H1 (cell line): ENCODE results near the gene CCDC184. TPM values are rescaled to one million over a fixed set of nuclear protein-coding genes. Genes with fewer than 3 reads are reported as not detected.

ENCODE experiments used
- ASH2L ChIP-seq: fragments of 200-600, 300-600 bp; sonication (generic); IDR thresholded peaks from one replicate; pipeline ENCODE4 v1.7.1; 2017; ENCODE audit warnings: low read length
- E2F6 ChIP-seq: IDR thresholded peaks from 2 replicates; pipeline ENCODE4 v1.6.1; 2012; ENCODE audit warnings: inconsistent platforms
- FOSL1 ChIP-seq: IDR thresholded peaks from 2 replicates; pipeline ENCODE4 v1.6.1; 2011; ENCODE audit warnings: mild to moderate bottlenecking, low read depth, low read length, moderate library complexity; ENCODE audit not compliant: insufficient read depth
- HDAC6 ChIP-seq: IDR thresholded peaks from one replicate; pipeline ENCODE4 v1.7.1; 2012; ENCODE audit warnings: low read depth, mild to moderate bottlenecking, inconsistent platforms, low read length, moderate library complexity
- SP4 ChIP-seq: IDR thresholded peaks from 2 replicates; pipeline ENCODE4 v1.6.1; 2012; ENCODE audit warnings: low read length, inconsistent platforms
- TAF7 ChIP-seq: optimal IDR thresholded peaks from 2 replicates; pipeline ENCODE3; 2011; ENCODE audit warnings: low read depth, mild to moderate bottlenecking, inconsistent platforms, low read length, moderate library complexity, borderline replicate concordance
- polyA plus RNA-seq, 7 experiments: library from polyadenylated mRNA; depleted of rRNA in 3 of 7; stranded (reverse) in 5 of 7; unstranded in 2 of 7; fragments of >200 nt in 5 of 7; fragments of 200-250 nt in 2 of 7; gene quantifications; 1 replicate in 5 of 7; 2 replicates in 1 of 7; 4 replicates in 1 of 7; pipeline versions ENCODE4 v1.2.1 to v1.2.3, GENCODE V29; 2011 to 2013; ENCODE audit warnings: missing spikeins in 2 of 7, mixed read lengths in 2 of 7
- total RNA-seq: library from RNA; stranded (reverse); fragmentation: NEBNext Ultra II Directional; extraction: Animal tissue kit (Norgen Biotek cat#: 25700); gene quantifications from 2 replicates; pipeline ENCODE4 v1.2.1, GENCODE V29; 2021

CCDC184 gene
- total and polyA plus RNA-seq, 2 of the 8 experiments (the other 6 are each of a cell fraction or from before 2014, with no cell fraction given) = 2.2 to 3.0 TPM

GRCh38 chr12:48145981-48146380 is 37.5 kb upstream of the CCDC184 start (continued):
- TF ChIP-seq HDAC6 (no peak), E2F6 (no peak), TAF7 (no peak), FOSL1 (no peak), SP4 (no peak), ASH2L (no peak)
